ENCODE measurements around the gene CCL19.

DNA sequence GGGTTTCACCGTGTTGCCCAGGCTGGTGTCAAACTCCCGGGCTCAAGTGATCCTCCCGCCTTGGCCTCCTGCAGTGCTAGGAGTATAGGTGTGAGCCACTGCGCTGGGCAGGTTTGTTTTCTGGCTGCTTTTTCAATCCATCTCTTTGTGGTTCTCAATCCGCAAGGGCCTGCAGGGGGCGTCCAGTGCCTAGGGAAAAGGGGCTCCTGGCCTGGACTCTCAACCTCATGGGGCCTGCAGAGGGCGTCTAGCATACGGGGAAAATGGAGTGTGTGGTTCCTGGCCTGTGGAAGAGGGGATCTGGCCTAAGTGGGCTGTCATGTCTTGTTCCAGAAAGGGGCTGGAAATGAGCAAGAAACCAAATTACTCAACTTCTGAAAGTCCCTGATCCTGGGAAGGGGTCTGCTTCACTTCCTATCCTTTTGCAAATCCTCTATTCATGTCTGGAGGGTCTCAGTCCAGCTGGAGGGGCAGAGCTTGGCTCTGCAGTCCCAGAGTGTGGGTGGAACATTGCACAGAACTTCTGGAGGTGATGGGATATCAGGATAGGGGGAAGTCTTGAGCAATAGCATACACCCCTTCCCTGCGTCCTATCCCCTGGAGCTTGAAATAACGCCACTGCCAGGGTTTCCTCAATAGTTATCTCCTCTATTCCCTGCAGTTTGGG lies 15.9 kb downstream of the CCL19 start:
- no peak for TF ChIP-seq ISL1 (CRISPR knock-in tag; IDR thresholded peaks at IDR 0.05)
- no peak for TF ChIP-seq GLIS3 (CRISPR knock-in tag; IDR thresholded peaks at IDR 0.05)
- no peak for TF ChIP-seq ZC3H10 (CRISPR knock-in tag; IDR thresholded peaks at IDR 0.05)
- no peak for TF ChIP-seq CREB5 (CRISPR knock-in tag; IDR thresholded peaks at IDR 0.05; ENCODE audit: low read depth)
- TF ChIP-seq, protein P1, sequence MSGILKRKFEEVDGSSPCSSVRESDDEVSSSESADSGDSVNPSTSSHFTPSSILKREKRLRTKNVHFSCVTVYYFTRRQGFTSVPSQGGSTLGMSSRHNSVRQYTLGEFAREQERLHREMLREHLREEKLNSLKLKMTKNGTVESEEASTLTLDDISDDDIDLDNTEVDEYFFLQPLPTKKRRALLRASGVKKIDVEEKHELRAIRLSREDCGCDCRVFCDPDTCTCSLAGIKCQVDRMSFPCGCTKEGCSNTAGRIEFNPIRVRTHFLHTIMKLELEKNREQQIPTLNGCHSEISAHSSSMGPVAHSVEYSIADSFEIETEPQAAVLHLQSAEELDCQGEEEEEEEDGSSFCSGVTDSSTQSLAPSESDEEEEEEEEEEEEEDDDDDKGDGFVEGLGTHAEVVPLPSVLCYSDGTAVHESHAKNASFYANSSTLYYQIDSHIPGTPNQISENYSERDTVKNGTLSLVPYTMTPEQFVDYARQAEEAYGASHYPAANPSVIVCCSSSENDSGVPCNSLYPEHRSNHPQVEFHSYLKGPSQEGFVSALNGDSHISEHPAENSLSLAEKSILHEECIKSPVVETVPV (CRISPR knock-in tag; IDR thresholded peaks at IDR 0.05): no peak
- no peak for TF ChIP-seq ARNTL (CRISPR knock-in tag; IDR thresholded peaks at IDR 0.05; ENCODE audit: borderline replicate concordance, low read depth)
- no peak for TF ChIP-seq PPARA (CRISPR knock-in tag; IDR thresholded peaks at IDR 0.05; ENCODE audit: borderline replicate concordance)
- no peak for TF ChIP-seq POU6F1 (CRISPR knock-in tag; IDR thresholded peaks at IDR 0.05; ENCODE audit: borderline replicate concordance, low read depth)
- no peak for TF ChIP-seq PATZ1 (CRISPR knock-in tag; IDR thresholded peaks at IDR 0.05; ENCODE audit: borderline replicate concordance)

Measured in SK-N-SH treated with all-trans-retinoic acid at 6 μM for 48 hours (cell line).